Fibroblast of lung (primary cell): Measurements from ENCODE around the gene SORCS2.

Experiments
- EZH2 ChIP-seq: IDR thresholded peaks from 2 replicates; pipeline ENCODE4 v1.5.1; 2012; ENCODE audit warnings: low read length, control low read depth, mild to moderate bottlenecking; ENCODE audit errors: missing control alignments
- TF ChIP-seq, protein P1 (sequence below), 2 donors: IDR thresholded peaks in 1 of 2; conservative IDR thresholded peaks in 1 of 2; 1 replicate in 1 of 2; 2 replicates in 1 of 2; pipeline ENCODE4 v1.5.1; 2011 to 2012; ENCODE audit warnings: low read length in 2 of 2, control low read depth in 1 of 2, inconsistent platforms in 1 of 2, low read depth in 1 of 2, mild to moderate bottlenecking in 1 of 2

DNA sequence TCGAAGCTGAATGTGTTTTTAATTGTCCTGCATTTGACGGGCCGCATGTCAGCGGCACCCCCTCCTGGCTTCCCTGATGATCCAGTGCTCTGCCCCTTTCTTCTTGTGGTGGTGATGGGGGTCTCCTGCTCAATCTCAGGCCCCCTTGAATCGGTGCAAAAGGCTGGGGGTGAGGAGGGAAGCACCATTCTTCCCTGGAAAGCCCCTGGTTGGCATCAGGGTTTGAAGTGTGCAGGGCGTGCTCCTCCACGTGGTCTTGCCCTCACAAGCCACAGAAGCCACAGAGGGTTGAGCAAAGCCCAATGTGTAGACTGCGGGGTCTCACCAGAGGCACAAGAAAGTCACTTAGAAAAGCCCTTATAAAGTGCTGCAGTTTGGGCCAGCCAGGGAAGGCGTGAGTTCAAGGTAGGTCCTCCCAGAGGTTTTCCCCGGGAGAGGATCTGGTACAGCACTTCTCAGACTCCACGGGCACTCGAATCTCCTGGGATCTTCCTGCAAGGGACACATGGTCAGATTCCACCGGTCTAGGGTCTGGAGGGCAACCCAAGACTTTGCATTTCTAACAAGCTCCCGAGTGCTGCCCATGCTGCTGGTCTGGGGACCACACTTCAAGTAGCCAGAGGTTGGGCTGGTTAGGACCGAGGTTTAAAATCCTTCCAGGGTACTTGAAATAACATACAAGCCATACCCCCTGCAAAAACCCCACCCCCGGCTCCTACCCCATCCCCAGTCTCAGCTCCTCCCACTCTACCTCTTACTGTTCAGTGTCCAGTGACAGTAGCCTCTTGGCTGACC lies 207.3 kb downstream of the SORCS2 start:
- no peak for TF ChIP-seq EZH2
- TF ChIP-seq, protein P1, sequence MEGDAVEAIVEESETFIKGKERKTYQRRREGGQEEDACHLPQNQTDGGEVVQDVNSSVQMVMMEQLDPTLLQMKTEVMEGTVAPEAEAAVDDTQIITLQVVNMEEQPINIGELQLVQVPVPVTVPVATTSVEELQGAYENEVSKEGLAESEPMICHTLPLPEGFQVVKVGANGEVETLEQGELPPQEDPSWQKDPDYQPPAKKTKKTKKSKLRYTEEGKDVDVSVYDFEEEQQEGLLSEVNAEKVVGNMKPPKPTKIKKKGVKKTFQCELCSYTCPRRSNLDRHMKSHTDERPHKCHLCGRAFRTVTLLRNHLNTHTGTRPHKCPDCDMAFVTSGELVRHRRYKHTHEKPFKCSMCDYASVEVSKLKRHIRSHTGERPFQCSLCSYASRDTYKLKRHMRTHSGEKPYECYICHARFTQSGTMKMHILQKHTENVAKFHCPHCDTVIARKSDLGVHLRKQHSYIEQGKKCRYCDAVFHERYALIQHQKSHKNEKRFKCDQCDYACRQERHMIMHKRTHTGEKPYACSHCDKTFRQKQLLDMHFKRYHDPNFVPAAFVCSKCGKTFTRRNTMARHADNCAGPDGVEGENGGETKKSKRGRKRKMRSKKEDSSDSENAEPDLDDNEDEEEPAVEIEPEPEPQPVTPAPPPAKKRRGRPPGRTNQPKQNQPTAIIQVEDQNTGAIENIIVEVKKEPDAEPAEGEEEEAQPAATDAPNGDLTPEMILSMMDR (conservative IDR thresholded peaks at IDR 0.05 in 1 of 2, IDR thresholded peaks at IDR 0.05 in 1 of 2; ENCODE audit: low read depth in 1 of 2, low read length in 2 of 2), result no peak
